Esophagus squamous epithelium (tissue), 4 donors: Measurements from ENCODE around the gene SHISAL2A.

Source experiments
- CTCF ChIP-seq, 6 experiments: fragments of 450-650 bp in 4 of 6; fragments of 200-600 bp in 2 of 6; sonication (generic) in 2 of 6; IDR thresholded peaks; one replicate each; pipeline ENCODE4 v1.5.1; 2016 to 2019; ENCODE audit warnings: antibody characterized with exemption in 6 of 6, mild to moderate bottlenecking in 4 of 6, moderate library complexity in 4 of 6
- POLR2A ChIP-seq, 4 donors: fragments of 450-650 bp; IDR thresholded peaks; one replicate each; pipeline ENCODE4 v1.6.1; 2017; ENCODE audit warnings: antibody characterized with exemption in 4 of 4, mild to moderate bottlenecking in 4 of 4, moderate library complexity in 3 of 4

DNA sequence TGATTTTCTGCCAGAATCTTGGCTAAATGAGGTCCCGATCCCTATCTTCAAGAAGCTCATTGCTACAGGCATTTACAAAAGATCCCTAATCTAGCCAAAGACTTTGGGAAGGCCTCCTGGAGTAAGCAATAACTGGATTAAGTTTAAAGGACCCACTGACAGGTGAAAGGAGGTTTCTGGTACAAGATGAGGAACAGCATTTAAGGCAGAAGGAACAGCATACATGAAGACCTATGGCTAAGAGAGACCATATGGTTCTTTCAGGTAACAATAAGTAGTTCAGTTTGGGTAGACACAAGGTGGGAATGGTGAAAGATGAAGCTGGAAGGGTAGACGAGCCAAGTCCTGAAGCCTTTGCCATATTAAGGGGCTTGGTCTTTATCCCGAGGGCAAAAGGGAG lies 27.8 kb downstream of the SHISAL2A start:
- TF ChIP-seq POLR2A (IDR thresholded peaks at IDR 0.05) (no peak), CTCF (IDR thresholded peaks at IDR 0.05) (no peak)
